DMS114 treated with DMSO at 0.1 percent for 48 hours (cell line): Measurements from ENCODE around the gene OR13H1.
"Not testable (repeated sequence)": the region's sequence is repeated elsewhere in the genome, so short reads cannot be mapped to it uniquely, and the experiment has no call there.

Experiments
- DNase-seq: peaks from one replicate; lab custom pipeline; 2025; ENCODE audit not compliant: unreplicated experiment; lab: John Stamatoyannopoulos, UW

Gene OR13H1, protein sequence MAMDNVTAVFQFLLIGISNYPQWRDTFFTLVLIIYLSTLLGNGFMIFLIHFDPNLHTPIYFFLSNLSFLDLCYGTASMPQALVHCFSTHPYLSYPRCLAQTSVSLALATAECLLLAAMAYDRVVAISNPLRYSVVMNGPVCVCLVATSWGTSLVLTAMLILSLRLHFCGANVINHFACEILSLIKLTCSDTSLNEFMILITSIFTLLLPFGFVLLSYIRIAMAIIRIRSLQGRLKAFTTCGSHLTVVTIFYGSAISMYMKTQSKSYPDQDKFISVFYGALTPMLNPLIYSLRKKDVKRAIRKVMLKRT

GRCh38 chrX:131543774-131544173 is at the start of gene OR13H1:
Gene OR13H1, plus strand, starts transcription at chrX:131544074. Its CDS starts 0 bp downstream, at chrX:131544074.
- no peak for DNase-seq

DNA sequence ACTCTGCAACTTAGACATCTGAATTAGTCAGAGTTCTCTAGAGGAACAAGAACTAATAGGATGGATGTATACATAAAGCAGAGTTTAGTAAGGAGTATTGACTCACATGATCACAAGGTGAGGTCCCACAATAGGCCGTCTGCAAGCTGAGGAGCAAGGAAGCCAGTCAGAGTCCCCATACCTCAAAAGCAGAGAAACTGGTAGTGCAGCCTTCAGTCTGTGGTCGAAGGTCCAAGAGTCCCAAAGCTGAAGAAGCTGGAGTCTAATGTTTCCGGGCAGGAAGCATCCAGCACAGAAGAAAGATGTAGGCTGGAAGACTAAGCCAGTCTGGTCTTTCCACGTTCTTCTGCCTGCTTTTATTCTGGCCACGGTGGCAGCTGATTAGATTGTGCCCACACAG is 42.3 kb upstream of the OR13H1 start:
- not testable (repeated sequence) for DNase-seq

- no peak for DNase-seq
Measured at GRCh38 chrX:131513159-131513914, 30.5 kb upstream of the OR13H1 start.

DNA sequence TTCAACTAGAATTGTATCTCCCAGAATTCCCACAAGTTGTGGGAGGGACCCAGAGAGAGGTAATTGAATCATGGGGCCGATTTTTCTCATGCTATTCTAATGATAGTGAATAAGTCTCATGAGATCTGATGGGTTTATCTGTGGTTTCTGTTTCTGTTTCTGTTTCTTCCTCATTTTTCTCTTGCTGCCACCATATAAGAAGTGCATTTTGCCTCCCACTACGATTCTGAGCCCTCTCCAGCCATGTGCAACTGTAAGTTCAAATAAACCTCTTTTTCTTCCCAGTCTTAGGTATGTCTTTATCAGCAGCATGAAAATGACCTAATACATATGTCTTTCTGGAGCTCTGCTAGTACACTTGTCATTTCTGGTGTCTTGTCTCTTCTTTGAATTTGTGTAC is 22.1 kb upstream of the OR13H1 start:
- DNase-seq: no peak

- DNase-seq: no peak
Measured at GRCh38 chrX:131544218-131544617, 344 bp downstream of the OR13H1 start.

DNA sequence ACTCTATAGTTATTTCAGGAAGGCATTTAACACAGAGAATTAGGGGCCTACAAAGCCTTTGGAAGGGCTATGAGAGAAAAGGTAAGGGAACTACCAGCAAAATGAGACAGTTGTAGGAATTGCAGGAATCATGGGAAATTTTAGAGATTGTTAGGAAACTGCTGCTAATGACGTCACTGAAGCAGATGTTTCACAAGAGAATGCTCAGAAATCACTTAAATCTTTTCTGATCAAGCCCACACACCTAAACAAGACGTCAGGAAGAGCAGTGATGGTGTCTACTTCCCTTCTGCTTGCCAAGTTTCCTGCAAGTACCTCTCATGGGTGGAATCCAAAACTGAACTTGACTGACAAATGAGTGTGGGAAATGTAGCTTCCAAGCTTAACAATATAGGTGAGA is 5.1 kb downstream of the OR13H1 start:
- no peak for DNase-seq

DNA sequence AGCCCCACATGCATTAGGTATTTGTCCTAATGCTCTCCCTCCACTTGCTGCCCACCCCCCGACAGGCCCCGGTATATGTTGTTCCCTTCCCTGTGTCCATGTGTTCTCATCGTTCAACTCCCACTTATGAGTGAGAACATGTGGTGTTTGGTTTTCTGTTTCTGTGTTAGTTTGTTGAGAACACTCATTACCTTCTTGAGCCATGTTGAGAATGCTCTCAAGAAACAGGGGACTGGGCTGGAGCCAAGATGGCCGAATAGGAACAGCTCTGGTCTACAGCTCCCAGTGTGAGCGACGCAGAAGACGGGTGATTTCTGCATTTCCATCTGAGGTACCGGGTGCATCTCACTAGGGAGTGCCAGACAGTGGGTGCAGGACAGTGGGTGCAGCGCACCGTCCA is 8.6 kb downstream of the OR13H1 start:
- not testable (repeated sequence) for DNase-seq

GRCh38 chrX:131558562-131558961 is 14.7 kb downstream of the OR13H1 start:
- DNase-seq: no peak

- DNase-seq: no peak
Measured at GRCh38 chrX:131564553-131565229, 20.8 kb downstream of the OR13H1 start.

GRCh38 chrX:131565909-131566308 is 22.0 kb downstream of the OR13H1 start:
- no peak for DNase-seq

- DNase-seq: no peak
Measured at GRCh38 chrX:131571348-131571747, 27.5 kb downstream of the OR13H1 start.

- no peak for DNase-seq
Measured at GRCh38 chrX:131572372-131573014, 28.6 kb downstream of the OR13H1 start.

- DNase-seq: no peak
Measured at GRCh38 chrX:131577413-131577812, 33.5 kb downstream of the OR13H1 start.

DNA sequence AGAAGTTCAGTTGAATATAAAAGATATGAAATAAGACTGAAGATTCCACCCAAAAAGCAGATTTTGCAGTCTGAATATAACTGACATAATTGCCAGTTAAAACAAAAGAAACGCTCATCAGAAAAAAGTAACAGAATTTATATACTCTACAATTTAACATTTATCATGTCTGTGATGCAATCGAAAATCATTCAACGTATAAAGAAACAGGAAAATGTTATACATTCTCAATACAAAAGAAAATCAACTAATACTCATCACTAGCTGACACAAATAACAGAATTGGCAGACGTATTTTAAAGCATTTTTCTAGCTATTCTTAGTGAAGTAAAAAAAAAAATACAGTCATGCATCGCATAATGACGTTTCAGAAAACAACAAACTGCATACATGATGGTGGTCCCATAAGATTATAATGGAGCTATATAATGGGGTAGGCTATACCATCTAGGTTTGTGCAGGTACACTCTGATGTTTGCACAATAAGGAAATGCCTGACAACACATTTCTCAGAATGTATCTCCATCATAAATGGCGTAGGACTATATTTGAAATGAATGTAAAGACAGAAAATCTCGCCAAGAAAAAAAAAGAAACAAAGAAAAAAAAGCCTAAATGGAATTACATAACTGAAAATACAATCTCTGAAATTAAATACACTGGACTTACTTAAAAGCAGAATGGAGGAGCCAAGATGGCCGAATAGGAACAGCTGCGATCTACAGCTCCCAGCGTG is 34.3 kb downstream of the OR13H1 start:
- peak; percentile 8 for DNase-seq

DNA sequence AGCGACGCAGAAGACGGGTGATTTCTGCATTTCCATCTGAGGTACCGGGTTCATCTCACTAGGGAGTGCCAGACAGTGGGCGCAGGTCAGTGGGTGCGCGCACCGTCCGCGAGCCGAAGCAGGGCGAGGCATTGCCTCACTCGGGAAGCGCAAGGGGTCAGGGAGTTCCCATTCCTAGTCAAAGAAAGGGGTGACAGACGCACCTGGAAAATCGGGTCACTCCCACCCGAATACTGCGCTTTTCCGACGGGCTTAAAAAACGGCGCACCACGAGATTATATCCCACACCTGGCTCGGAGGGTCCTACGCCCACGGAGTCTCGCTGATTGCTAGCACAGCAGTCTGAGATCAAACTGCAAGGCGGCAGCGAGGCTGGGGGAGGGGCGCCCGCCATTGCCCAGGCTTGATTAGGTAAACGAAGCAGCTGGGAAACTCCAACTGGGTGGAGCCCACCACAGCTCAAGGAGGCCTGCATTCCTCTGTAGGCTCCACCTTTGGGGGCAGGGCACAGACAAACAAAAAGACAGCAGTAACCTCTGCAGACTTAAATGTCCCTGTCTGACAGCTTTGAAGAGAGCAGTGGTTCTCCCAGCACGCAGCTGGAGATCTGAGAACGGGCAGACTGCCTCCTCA is 35.0 kb downstream of the OR13H1 start:
- DNase-seq: not testable (repeated sequence)

GRCh38 chrX:131588995-131589394 is 45.1 kb downstream of the OR13H1 start:
- DNase-seq: no peak
